ENCODE measurements around the gene MTFR2. TPM values are rescaled to one million over a fixed set of nuclear protein-coding genes. Genes with fewer than 3 reads are reported as not detected.

MTFR2 gene
- total and polyA plus RNA-seq, 4 donors: 0.08 to 3.6 (median 0.21) TPM

- H3K36me3 ChIP-seq (ENCODE audit: control insufficient read depth in 4 of 4, insufficient read depth in 3 of 4, low read depth in 1 of 4, low read length in 3 of 4): peaks cover 0 to 6% (median 3%) of the 10 kb centered on the region in 4 donors
- no peak overlapping the region for H3K9ac ChIP-seq (ENCODE audit: low read depth in 1 of 2, low read length in 2 of 2)
- no peak for DNase-seq (ENCODE audit: low spot score)
- no peak overlapping the region for H3K27ac ChIP-seq (ENCODE audit: low read depth in 1 of 2, low read length in 2 of 2)
- H3K4me3 ChIP-seq (ENCODE audit: low read depth in 1 of 3, low read length in 3 of 3): no peak overlapping the region
- TF ChIP-seq, protein P1, sequence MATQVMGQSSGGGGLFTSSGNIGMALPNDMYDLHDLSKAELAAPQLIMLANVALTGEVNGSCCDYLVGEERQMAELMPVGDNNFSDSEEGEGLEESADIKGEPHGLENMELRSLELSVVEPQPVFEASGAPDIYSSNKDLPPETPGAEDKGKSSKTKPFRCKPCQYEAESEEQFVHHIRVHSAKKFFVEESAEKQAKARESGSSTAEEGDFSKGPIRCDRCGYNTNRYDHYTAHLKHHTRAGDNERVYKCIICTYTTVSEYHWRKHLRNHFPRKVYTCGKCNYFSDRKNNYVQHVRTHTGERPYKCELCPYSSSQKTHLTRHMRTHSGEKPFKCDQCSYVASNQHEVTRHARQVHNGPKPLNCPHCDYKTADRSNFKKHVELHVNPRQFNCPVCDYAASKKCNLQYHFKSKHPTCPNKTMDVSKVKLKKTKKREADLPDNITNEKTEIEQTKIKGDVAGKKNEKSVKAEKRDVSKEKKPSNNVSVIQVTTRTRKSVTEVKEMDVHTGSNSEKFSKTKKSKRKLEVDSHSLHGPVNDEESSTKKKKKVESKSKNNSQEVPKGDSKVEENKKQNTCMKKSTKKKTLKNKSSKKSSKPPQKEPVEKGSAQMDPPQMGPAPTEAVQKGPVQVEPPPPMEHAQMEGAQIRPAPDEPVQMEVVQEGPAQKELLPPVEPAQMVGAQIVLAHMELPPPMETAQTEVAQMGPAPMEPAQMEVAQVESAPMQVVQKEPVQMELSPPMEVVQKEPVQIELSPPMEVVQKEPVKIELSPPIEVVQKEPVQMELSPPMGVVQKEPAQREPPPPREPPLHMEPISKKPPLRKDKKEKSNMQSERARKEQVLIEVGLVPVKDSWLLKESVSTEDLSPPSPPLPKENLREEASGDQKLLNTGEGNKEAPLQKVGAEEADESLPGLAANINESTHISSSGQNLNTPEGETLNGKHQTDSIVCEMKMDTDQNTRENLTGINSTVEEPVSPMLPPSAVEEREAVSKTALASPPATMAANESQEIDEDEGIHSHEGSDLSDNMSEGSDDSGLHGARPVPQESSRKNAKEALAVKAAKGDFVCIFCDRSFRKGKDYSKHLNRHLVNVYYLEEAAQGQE (IDR thresholded peaks at IDR 0.05): no peak
- TF ChIP-seq, protein P2, sequence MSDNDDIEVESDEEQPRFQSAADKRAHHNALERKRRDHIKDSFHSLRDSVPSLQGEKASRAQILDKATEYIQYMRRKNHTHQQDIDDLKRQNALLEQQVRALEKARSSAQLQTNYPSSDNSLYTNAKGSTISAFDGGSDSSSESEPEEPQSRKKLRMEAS (IDR thresholded peaks at IDR 0.05): no peak
- no peak for TF ChIP-seq FOXA2 (IDR thresholded peaks at IDR 0.05)
- TF ChIP-seq TAF1 (conservative IDR thresholded peaks at IDR 0.05): no peak
- TF ChIP-seq RAD21 (IDR thresholded peaks at IDR 0.05): no peak
- no peak for TF ChIP-seq JUND (IDR thresholded peaks at IDR 0.05)
- no peak for TF ChIP-seq SP1 (IDR thresholded peaks at IDR 0.05)
- no peak for TF ChIP-seq RXRA (IDR thresholded peaks at IDR 0.05)
- no peak for TF ChIP-seq YY1 (IDR thresholded peaks at IDR 0.05)
- no peak for TF ChIP-seq HNF4A (conservative IDR thresholded peaks at IDR 0.05)
- TF ChIP-seq GABPA (IDR thresholded peaks at IDR 0.05 in 1 of 2, conservative IDR thresholded peaks at IDR 0.05 in 1 of 2): no peak
- no peak for TF ChIP-seq CTCF (IDR thresholded peaks at IDR 0.05; ENCODE audit: low read depth, low read length, missing input control)
- no peak for TF ChIP-seq EGR1 (IDR thresholded peaks at IDR 0.05; ENCODE audit: low read depth in 2 of 2)
- TF ChIP-seq, protein P3, sequence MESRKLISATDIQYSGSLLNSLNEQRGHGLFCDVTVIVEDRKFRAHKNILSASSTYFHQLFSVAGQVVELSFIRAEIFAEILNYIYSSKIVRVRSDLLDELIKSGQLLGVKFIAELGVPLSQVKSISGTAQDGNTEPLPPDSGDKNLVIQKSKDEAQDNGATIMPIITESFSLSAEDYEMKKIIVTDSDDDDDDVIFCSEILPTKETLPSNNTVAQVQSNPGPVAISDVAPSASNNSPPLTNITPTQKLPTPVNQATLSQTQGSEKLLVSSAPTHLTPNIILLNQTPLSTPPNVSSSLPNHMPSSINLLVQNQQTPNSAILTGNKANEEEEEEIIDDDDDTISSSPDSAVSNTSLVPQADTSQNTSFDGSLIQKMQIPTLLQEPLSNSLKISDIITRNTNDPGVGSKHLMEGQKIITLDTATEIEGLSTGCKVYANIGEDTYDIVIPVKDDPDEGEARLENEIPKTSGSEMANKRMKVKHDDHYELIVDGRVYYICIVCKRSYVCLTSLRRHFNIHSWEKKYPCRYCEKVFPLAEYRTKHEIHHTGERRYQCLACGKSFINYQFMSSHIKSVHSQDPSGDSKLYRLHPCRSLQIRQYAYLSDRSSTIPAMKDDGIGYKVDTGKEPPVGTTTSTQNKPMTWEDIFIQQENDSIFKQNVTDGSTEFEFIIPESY (IDR thresholded peaks at IDR 0.05): no peak
- no peak for TF ChIP-seq FOXA1 (IDR thresholded peaks at IDR 0.05)
- no peaks in the 10 kb centered on the region for H3K27me3 ChIP-seq (ENCODE audit: control insufficient read depth in 4 of 4, insufficient read depth in 4 of 4, low read length in 3 of 4)
- peaks cover 0 to 19% (median 16%) of the 10 kb centered on the region in 4 donors for H3K4me1 ChIP-seq (ENCODE audit: control insufficient read depth in 4 of 4, insufficient read depth in 4 of 4, low read length in 3 of 4)
- H3K9me3 ChIP-seq (ENCODE audit: control insufficient read depth in 4 of 4, low read length in 3 of 4): no peaks in the 10 kb centered on the region
- WGBS: 73% methylated on average over 2 of the region's 2 CpGs
Measured at GRCh38 chr6:136252441-136252840, 2.3 kb upstream of the MTFR2 start.

- H3K4me3 ChIP-seq (ENCODE audit: low read depth in 1 of 3, low read length in 3 of 3): no peak overlapping the region
- H3K27ac ChIP-seq (ENCODE audit: low read depth in 1 of 2, low read length in 2 of 2): no peak overlapping the region
- no peak overlapping the region for H3K9ac ChIP-seq (ENCODE audit: low read depth in 1 of 2, low read length in 2 of 2)
- TF ChIP-seq YY1 (IDR thresholded peaks at IDR 0.05): no peak
- no peak for TF ChIP-seq RAD21 (IDR thresholded peaks at IDR 0.05)
- TF ChIP-seq EGR1 (IDR thresholded peaks at IDR 0.05; ENCODE audit: low read depth in 2 of 2): no peak
- TF ChIP-seq, protein P1 (IDR thresholded peaks at IDR 0.05): no peak
- no peak for TF ChIP-seq HNF4A (conservative IDR thresholded peaks at IDR 0.05)
- TF ChIP-seq, protein P2 (IDR thresholded peaks at IDR 0.05): no peak
- H3K36me3 ChIP-seq (ENCODE audit: control insufficient read depth in 4 of 4, insufficient read depth in 3 of 4, low read depth in 1 of 4, low read length in 3 of 4): no peaks in the 10 kb centered on the region
- peaks cover 0 to 19% (median 16%) of the 10 kb centered on the region in 4 donors for H3K4me1 ChIP-seq (ENCODE audit: control insufficient read depth in 4 of 4, insufficient read depth in 4 of 4, low read length in 3 of 4)
- no peaks in the 10 kb centered on the region for H3K9me3 ChIP-seq (ENCODE audit: control insufficient read depth in 4 of 4, low read length in 3 of 4)
- 39% methylated on average over 4 of the region's 4 CpGs for WGBS
- DNase-seq (ENCODE audit: low spot score): no peak
- H3K27me3 ChIP-seq (ENCODE audit: control insufficient read depth in 4 of 4, insufficient read depth in 4 of 4, low read length in 3 of 4): no peaks in the 10 kb centered on the region
Measured at GRCh38 chr6:136251394-136251793, 1.3 kb upstream of the MTFR2 start.
